Esophagus squamous epithelium (tissue), 4 donors: Measurements from ENCODE around the gene FTCDNL1.

Experiments
- POLR2A ChIP-seq, 4 donors: fragments of 450-650 bp; IDR thresholded peaks; one replicate each; pipeline ENCODE4 v1.6.1; 2017; ENCODE audit warnings: antibody characterized with exemption in 4 of 4, mild to moderate bottlenecking in 4 of 4, moderate library complexity in 3 of 4
- TF ChIP-seq, protein P1 (sequence below), 6 experiments: fragments of 450-650 bp in 4 of 6; fragments of 200-600 bp in 2 of 6; sonication (generic) in 2 of 6; IDR thresholded peaks; one replicate each; pipeline ENCODE4 v1.5.1; 2016 to 2019; ENCODE audit warnings: antibody characterized with exemption in 6 of 6, mild to moderate bottlenecking in 4 of 6, moderate library complexity in 4 of 6

DNA sequence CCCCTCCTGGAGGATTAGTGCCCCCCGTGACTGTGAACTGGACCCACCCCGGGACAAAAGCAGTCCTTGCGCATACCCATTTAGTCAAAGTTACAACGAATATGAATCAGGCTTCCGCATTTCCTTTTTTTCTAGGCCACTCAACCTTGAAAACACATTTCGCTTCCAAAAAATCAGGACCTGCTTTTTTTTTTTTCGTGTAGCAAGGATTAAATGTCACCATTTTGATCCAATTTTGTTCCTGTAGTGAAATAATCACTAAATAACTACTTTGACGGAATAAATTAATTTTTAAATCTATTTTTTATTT is 464 bp upstream of the FTCDNL1 start:
- TF ChIP-seq, protein P1, sequence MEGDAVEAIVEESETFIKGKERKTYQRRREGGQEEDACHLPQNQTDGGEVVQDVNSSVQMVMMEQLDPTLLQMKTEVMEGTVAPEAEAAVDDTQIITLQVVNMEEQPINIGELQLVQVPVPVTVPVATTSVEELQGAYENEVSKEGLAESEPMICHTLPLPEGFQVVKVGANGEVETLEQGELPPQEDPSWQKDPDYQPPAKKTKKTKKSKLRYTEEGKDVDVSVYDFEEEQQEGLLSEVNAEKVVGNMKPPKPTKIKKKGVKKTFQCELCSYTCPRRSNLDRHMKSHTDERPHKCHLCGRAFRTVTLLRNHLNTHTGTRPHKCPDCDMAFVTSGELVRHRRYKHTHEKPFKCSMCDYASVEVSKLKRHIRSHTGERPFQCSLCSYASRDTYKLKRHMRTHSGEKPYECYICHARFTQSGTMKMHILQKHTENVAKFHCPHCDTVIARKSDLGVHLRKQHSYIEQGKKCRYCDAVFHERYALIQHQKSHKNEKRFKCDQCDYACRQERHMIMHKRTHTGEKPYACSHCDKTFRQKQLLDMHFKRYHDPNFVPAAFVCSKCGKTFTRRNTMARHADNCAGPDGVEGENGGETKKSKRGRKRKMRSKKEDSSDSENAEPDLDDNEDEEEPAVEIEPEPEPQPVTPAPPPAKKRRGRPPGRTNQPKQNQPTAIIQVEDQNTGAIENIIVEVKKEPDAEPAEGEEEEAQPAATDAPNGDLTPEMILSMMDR (IDR thresholded peaks at IDR 0.05): no peak
- TF ChIP-seq POLR2A (IDR thresholded peaks at IDR 0.05): no peak
